K562 (cell line): ENCODE measurements around the gene SLC25A29. TPM values are rescaled to one million over a fixed set of nuclear protein-coding genes. Genes with fewer than 3 reads are reported as not detected.
A peak's percentile ranks its signal among the peaks of the same experiment; 100 is the strongest.

Experiments
- ARHGAP35 ChIP-seq: fragments of 450-650 bp; IDR thresholded peaks from 2 replicates; pipeline ENCODE4 v1.6.1; 2018; ENCODE audit not compliant: partially characterized antibody
- CBX5 ChIP-seq: IDR thresholded peaks from 2 replicates; pipeline ENCODE4 v1.6.1; 2014; ENCODE audit warnings: low read depth, borderline replicate concordance
- FOXO4 ChIP-seq: fragments of 450-650 bp; formaldehyde crosslinking; IDR thresholded peaks from 2 replicates; pipeline ENCODE4 v1.4.0; 2020; ENCODE audit warnings: mild to moderate bottlenecking, moderate library complexity
- HMG20A ChIP-seq: fragments of 450-650 bp; formaldehyde crosslinking; conservative IDR thresholded peaks from 2 replicates; pipeline ENCODE4 v1.4.0; 2020; ENCODE audit warnings: mild to moderate bottlenecking, mixed read lengths
- HOMEZ ChIP-seq: fragments of 250-450 bp; sonication (Bioruptor Pico); IDR thresholded peaks from 2 replicates; pipeline ENCODE4 v1.4.0; 2020; ENCODE audit warnings: mild to moderate bottlenecking, moderate library complexity
- KAT7 ChIP-seq: sonication (generic); formaldehyde crosslinking; IDR thresholded peaks from 2 replicates; pipeline ENCODE4 v1.8.0; 2022; ENCODE audit warnings: missing genetic modification reagents, mild to moderate bottlenecking, borderline replicate concordance
- L3MBTL2 ChIP-seq: fragments of 450-650 bp; IDR thresholded peaks from 2 replicates; pipeline ENCODE4 v1.6.1; 2016; ENCODE audit warnings: mild to moderate bottlenecking, moderate library complexity
- MAZ ChIP-seq, 2 experiments: fragments of 450-650 bp in 1 of 2; sonication (generic) in 1 of 2; formaldehyde crosslinking; IDR thresholded peaks in 1 of 2; conservative IDR thresholded peaks in 1 of 2; 2 replicates each; pipeline versions ENCODE4 v1.4.0 to v1.5.0; 2020; ENCODE audit warnings: mild to moderate bottlenecking in 1 of 2, missing genetic modification reagents in 1 of 2
- MNT ChIP-seq, 2 experiments: fragments of 450-650 bp; conservative IDR thresholded peaks; 2 replicates each; pipeline ENCODE4 v1.6.1; 2017; ENCODE audit warnings: mild to moderate bottlenecking in 2 of 2, moderate library complexity in 2 of 2
- NCOR1 ChIP-seq: fragments of 450-650 bp; IDR thresholded peaks from 2 replicates; pipeline ENCODE4 v1.6.1; 2016; ENCODE audit warnings: mild to moderate bottlenecking, moderate library complexity
- RAD21 ChIP-seq, 2 experiments: fragments of 250-450 bp in 1 of 2; fragments of 450-650 bp in 1 of 2; sonication (Bioruptor Pico) in 1 of 2; formaldehyde crosslinking in 1 of 2; IDR thresholded peaks in 1 of 2; conservative IDR thresholded peaks in 1 of 2; 2 replicates each; pipeline versions ENCODE4 v1.4.0 to v1.8.0; 2020 to 2022; ENCODE audit warnings: mild to moderate bottlenecking in 2 of 2, moderate library complexity in 1 of 2
- RBM22 ChIP-seq: fragments of 200-400 bp; formaldehyde crosslinking; IDR thresholded peaks from 2 replicates; pipeline ENCODE4 v1.6.1; 2018; ENCODE audit warnings: low read length, low read depth; ENCODE audit not compliant: poor library complexity, severe bottlenecking
- RBM34 ChIP-seq: fragments of 200-400 bp; formaldehyde crosslinking; IDR thresholded peaks from 2 replicates; pipeline ENCODE4 v1.6.1; 2018; ENCODE audit warnings: low read length, borderline replicate concordance; ENCODE audit not compliant: insufficient read depth
- SIX5 ChIP-seq, 2 experiments: IDR thresholded peaks; 2 replicates each; pipeline ENCODE4 v1.6.1; 2011; ENCODE audit warnings: low read length in 2 of 2, borderline replicate concordance in 1 of 2, low read depth in 1 of 2, mild to moderate bottlenecking in 1 of 2, moderate library complexity in 1 of 2; ENCODE audit not compliant: insufficient read depth in 1 of 2
- SMC3 ChIP-seq: conservative IDR thresholded peaks from 2 replicates; pipeline ENCODE4 v1.6.1; 2011; ENCODE audit warnings: low read depth, low read length, improper control_type of control experiment; ENCODE audit not compliant: insufficient read depth
- TAF1 ChIP-seq: IDR thresholded peaks from 2 replicates; pipeline ENCODE4 v1.6.1; 2011; ENCODE audit warnings: mild to moderate bottlenecking, low read length, moderate library complexity; ENCODE audit not compliant: insufficient read depth, control insufficient read depth, severe bottlenecking; ENCODE audit errors: extremely low read depth
- TAF15 ChIP-seq: fragments of 200-400 bp; formaldehyde crosslinking; IDR thresholded peaks from 2 replicates; pipeline ENCODE4 v1.6.1; 2017; ENCODE audit warnings: mild to moderate bottlenecking, low read depth, low read length, moderate library complexity
- TEAD4 ChIP-seq, 2 experiments: sonication (generic) in 1 of 2; formaldehyde crosslinking in 1 of 2; IDR thresholded peaks; 2 replicates each; pipeline versions ENCODE4 v1.6.1 to v1.8.0; 2012 to 2022; ENCODE audit warnings: borderline replicate concordance in 1 of 2, inconsistent platforms in 1 of 2, low read length in 1 of 2, mild to moderate bottlenecking in 1 of 2, missing genetic modification reagents in 1 of 2
- ZBTB7A ChIP-seq: IDR thresholded peaks from 2 replicates; pipeline ENCODE4 v1.6.1; 2011; ENCODE audit warnings: low read depth, mild to moderate bottlenecking, low read length, moderate library complexity, borderline replicate concordance; ENCODE audit not compliant: control insufficient read depth
- ZNF24 ChIP-seq: fragments of 450-650 bp; IDR thresholded peaks from 2 replicates; pipeline ENCODE4 v1.6.1; 2016
- ZNF384 ChIP-seq: IDR thresholded peaks from 2 replicates; pipeline ENCODE4 v1.6.1; 2012; ENCODE audit warnings: low read depth, low read length, improper control_type of control experiment
- polyA plus RNA-seq, 8 experiments: library from polyadenylated mRNA; depleted of rRNA in 4 of 8; stranded (reverse) in 5 of 8; unstranded in 3 of 8; fragments of >200 nt; fragmentation: Nextera tagmentation in 2 of 8; fragmentation: Illumina TruSeq in 1 of 8; extraction: Ambion mirVana in 2 of 8; extraction: Trizol in 1 of 8; gene quantifications; 2 replicates each; pipeline versions ENCODE4 v1.2.1 to v1.2.3, GENCODE V29; 2011 to 2014; ENCODE audit warnings: inconsistent platforms in 1 of 8, missing spikeins in 1 of 8
- total RNA-seq, 7 experiments: library from RNA; depleted of rRNA in 6 of 7; stranded (reverse); fragments of >200 nt in 6 of 7; fragmentation: Illumina TruSeq in 2 of 7; extraction: Trizol in 2 of 7; gene quantifications; 2 replicates each; pipeline versions ENCODE4 v1.2.1 to v1.2.3, GENCODE V29; 2011 to 2021; ENCODE audit warnings: low replicate concordance in 1 of 7

SLC25A29 gene
- total and polyA plus RNA-seq, 9 of the 15 experiments (the other 6 are each of a cell fraction or from before 2014, with no cell fraction given): 0.07 to 17.5 (median 4.8) TPM

GRCh38 chr14:100285021-100285912 is 21.0 kb downstream of the SLC25A29 start (continued):
- TF ChIP-seq SMC3: peak; percentile 12; the same call in 1 of the 2 replicates
- no peak for TF ChIP-seq ZNF24
- no peak for TF ChIP-seq FOXO4 (CRISPR knock-in tag)
- no peak for TF ChIP-seq ARHGAP35
- peak; percentile 72 for TF ChIP-seq TEAD4 (IDR thresholded peaks at IDR 0.05; ENCODE audit: low read length)
- TF ChIP-seq TEAD4 (CRISPR knock-in tag; IDR thresholded peaks at IDR 0.05; ENCODE audit: borderline replicate concordance): no peak
- no peak for TF ChIP-seq TAF15
- no peak for TF ChIP-seq ZNF384
- no peak for TF ChIP-seq TAF1
- no peak; the same call in 1 of the 2 replicates for TF ChIP-seq KAT7 (CRISPR knock-in tag)
- TF ChIP-seq MNT (conservative IDR thresholded peaks at IDR 0.05): peak in 1 of 2 experiments; percentile 66; a peak in 1 of 4 replicates
- TF ChIP-seq HMG20A (CRISPR knock-in tag): no peak
- TF ChIP-seq RBM22: peak; percentile 64
- 0 out of 2 replicates have a peak, but pooled peaks have one; percentile 11 for TF ChIP-seq NCOR1
- TF ChIP-seq HOMEZ: no peak
- TF ChIP-seq SIX5 (IDR thresholded peaks at IDR 0.05; ENCODE audit: borderline replicate concordance in 1 of 2, insufficient read depth in 1 of 2, low read depth in 1 of 2, low read length in 2 of 2): no peak
- TF ChIP-seq CBX5: no peak
- TF ChIP-seq RAD21 (CRISPR knock-in tag; conservative IDR thresholded peaks at IDR 0.05 in 1 of 2, IDR thresholded peaks at IDR 0.05 in 1 of 2): peak; percentile 20 to 34; a peak in 3 of 4 replicates
- no peak for TF ChIP-seq RBM34
- TF ChIP-seq L3MBTL2: peak; percentile 97
- peak; percentile 90 to 97 for TF ChIP-seq MAZ (CRISPR knock-in tag; conservative IDR thresholded peaks at IDR 0.05 in 1 of 2, IDR thresholded peaks at IDR 0.05 in 1 of 2)
- peak; percentile 77 for TF ChIP-seq ZBTB7A
